ENCODE measurements around the gene CLCA4. TPM values are rescaled to one million over a fixed set of nuclear protein-coding genes. Genes with fewer than 3 reads are reported as not detected.

Gene CLCA4
- total RNA-seq, 1 experiment from 2014 or later: not detected

GRCh38 chr1:86621286-86621685 is 74.4 kb downstream of the CLCA4 start:
- intact Hi-C loops (cut with micrococcal nuclease; ENCODE audit: unreplicated experiment): no loop called here
- Mint-ChIP-seq H3K4me1 (ENCODE audit: low read depth, unreplicated experiment) (peaks cover 9% of the 10 kb centered on the region), H3K36me3 (ENCODE audit: insufficient read depth, unreplicated experiment) (no peaks in the 10 kb centered on the region), H3K9me3 (ENCODE audit: low read depth, unreplicated experiment) (no peaks in the 10 kb centered on the region), H3K27ac (ENCODE audit: unreplicated experiment) (no peak overlapping the region), H3K27me3 (ENCODE audit: unreplicated experiment) (no peaks in the 10 kb centered on the region), H3K4me3 (ENCODE audit: low read depth, unreplicated experiment) (no peak overlapping the region)
- DNase-seq: no peak
- no TSS peak for BruUV-seq (replicated peaks)
- CTCF ChIA-PET: interaction anchor here (0.6 kb wide), 1 partner anchor 170 kb away, joined by 9 read pairs; no protein-coding TSS in a partner anchor
- no peak for TF ChIP-seq CTCF (IDR thresholded peaks at IDR 0.05; ENCODE audit: unreplicated experiment)

Other genes with a start within 250 kb of the CLCA4 start
- 38.6 and 39.3 TPM in 2 replicates for gene ODF2L, start 150.8 kb upstream of the CLCA4 start, total RNA-seq (2022)
- gene CLCA2, start 122.9 kb upstream of the CLCA4 start, total RNA-seq (2022): not detected in 2 replicates
- not detected in 2 replicates for gene CLCA1, start 78.2 kb upstream of the CLCA4 start, total RNA-seq (2022)
- 53.4 and 54.6 TPM in 2 replicates for gene SH3GLB1, start 157.5 kb downstream of the CLCA4 start, total RNA-seq (2022)